NCI-H345 (cell line): ENCODE data around the gene WDR53.
"Not testable (repeated sequence)": the region's sequence is repeated elsewhere in the genome, so short reads cannot be mapped to it uniquely, and the experiment has no call there.

Source experiments
- DNase-seq: peaks from one replicate; lab custom pipeline; 2025; lab: John Stamatoyannopoulos, UW

WDR53 gene

GRCh38 chr3:196517162-196517800 is 51.1 kb downstream of the WDR53 start:
- DNase-seq, result no peak

- DNase-seq, result no peak
These were observed 53.3 kb downstream of the WDR53 start, which contains the start of gene SMCO1 for GRCh38 chr3:196514913-196515621. Gene SMCO1 (minus strand): TSS chr3:196515346. CDS start chr3:196515209, 137 bp downstream.

- DNase-seq, result no peak
These were observed 54.0 kb downstream of the WDR53 start for GRCh38 chr3:196514350-196514716.

DNA sequence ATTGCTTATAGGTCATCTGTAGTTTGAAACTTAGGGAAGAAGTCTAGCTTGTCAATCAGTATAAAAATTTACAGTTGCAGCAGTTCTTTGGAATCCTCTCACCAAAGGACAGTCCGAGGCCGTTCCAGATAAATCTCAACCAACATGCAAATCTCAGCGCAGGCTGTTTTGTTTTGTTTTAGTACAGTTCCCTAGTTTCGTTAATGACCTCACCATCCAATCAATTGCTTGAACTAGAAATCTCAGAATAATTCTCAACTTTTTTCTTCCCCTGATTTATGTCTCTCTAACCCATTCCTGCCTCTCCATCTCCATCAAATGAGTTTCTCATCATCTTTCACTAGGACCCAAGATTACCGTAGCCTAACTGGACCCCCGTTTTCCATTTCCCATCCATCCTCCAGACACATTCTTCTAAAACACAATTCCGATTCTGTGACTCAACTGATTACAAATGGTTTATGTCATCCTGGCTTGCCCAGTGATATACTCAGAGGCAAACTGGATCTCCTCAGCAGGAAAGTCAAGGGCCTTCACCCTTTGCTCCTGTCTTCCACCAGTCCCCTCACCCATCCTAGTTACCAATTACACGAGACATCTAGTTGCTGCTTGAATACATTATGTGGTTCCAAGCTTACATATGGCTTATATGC is 54.5 kb downstream of the WDR53 start:
- no peak for DNase-seq

DNA sequence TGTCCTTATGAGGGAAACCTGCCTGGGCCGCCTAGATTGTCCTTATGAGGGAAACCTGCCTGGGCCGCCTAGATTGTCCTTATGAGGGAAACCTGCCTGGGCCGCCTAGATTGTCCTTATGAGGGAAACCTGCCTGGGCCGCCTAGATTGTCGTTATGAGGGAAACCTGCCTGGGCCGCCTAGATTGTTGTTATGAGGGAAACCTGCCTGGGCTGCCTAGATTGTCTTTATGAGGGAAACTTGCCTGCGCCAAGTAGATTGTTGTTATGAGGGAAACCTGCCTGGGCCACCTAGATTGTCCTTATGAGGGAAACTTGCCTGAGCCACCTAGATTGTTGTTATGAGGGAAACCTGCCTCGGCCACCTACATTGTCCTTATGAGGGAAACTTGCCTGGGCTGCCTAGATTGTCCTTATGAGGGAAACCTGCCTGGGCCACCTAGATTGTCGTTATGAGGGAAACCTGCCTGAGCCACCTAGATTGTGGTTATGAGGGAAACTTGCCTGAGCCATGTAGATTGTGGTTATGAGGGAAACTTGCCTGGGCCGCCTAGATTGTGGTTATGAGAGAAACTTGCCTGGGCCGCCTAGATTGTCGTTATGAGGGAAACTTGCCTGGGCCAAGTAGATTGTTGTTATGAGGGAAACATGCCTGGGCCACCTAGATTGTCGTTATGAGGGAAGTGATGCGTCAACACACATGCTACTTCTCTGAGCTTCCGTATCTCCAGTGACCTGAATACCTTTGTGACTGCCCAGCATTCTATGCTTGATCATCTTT is 56.5 kb downstream of the WDR53 start:
- DNase-seq, result not testable (repeated sequence)

DNA sequence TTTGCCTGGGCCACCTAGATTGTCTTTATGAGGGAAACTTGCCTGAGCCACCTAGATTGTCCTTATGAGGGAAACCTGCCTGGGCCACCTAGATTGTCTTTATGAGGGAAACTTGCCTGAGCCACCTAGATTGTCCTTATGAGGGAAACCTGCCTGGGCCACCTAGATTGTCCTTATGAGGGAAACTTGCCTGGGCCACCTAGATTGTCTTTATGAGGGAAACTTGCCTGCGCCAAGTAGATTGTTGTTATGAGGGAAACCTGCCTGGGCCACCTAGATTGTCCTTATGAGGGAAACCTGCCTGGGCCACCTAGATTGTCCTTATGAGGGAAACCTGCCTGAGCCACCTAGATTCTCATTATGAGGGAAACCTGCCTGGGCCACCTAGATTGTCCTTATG is 57.2 kb downstream of the WDR53 start:
- not testable (repeated sequence) for DNase-seq

- no peak for DNase-seq
These were observed 61.7 kb downstream of the WDR53 start for GRCh38 chr3:196506687-196507086.

- no peak for DNase-seq
These were observed 63.8 kb downstream of the WDR53 start for GRCh38 chr3:196504556-196504955.
